Endothelial cell (in vitro differentiated cells): ENCODE measurements around the gene C14orf93. TPM values are rescaled to one million over a fixed set of nuclear protein-coding genes. Genes with fewer than 3 reads are reported as not detected.
"Not testable (repeated sequence)": the region's sequence is repeated elsewhere in the genome, so short reads cannot be mapped to it uniquely, and the experiment has no call there.

Experiments used
- DNase-seq: peaks from one replicate; pipeline ENCODE4 v3.0.0; 2021; ENCODE audit warnings: low spot score
- H3K27ac Mint-ChIP-seq: one replicate; pipeline ENCODE4 v1.8.0; 2021; ENCODE audit warnings: mixed read lengths, inconsistent platforms; ENCODE audit not compliant: unreplicated experiment
- H3K27me3 Mint-ChIP-seq: one replicate; pipeline ENCODE4 v1.8.0; 2021; ENCODE audit warnings: mild to moderate bottlenecking, moderate library complexity, mixed read lengths, inconsistent platforms; ENCODE audit not compliant: unreplicated experiment
- H3K36me3 Mint-ChIP-seq: one replicate; pipeline ENCODE4 v1.8.0; 2021; ENCODE audit warnings: mild to moderate bottlenecking, low read depth, mixed read lengths, inconsistent platforms; ENCODE audit not compliant: unreplicated experiment
- H3K4me1 Mint-ChIP-seq: one replicate; pipeline ENCODE4 v1.8.0; 2021; ENCODE audit warnings: mild to moderate bottlenecking, mixed read lengths, inconsistent platforms; ENCODE audit not compliant: unreplicated experiment
- H3K4me3 Mint-ChIP-seq: one replicate; pipeline ENCODE4 v1.8.0; 2021; ENCODE audit warnings: mild to moderate bottlenecking, mixed read lengths, inconsistent platforms; ENCODE audit not compliant: unreplicated experiment
- H3K9me3 Mint-ChIP-seq: one replicate; pipeline ENCODE4 v1.8.0; 2021; ENCODE audit warnings: mixed read lengths, inconsistent platforms; ENCODE audit not compliant: unreplicated experiment
- CTCF ChIP-seq: fragments of 200-600 bp; sonication (generic); IDR thresholded peaks from one replicate; pipeline ENCODE4 v1.5.0; 2021; ENCODE audit warnings: antibody characterized with exemption; ENCODE audit not compliant: unreplicated experiment
- total RNA-seq: library from RNA; stranded (reverse); fragmentation: NEBNext Ultra II Directional; extraction: Animal tissue kit (Norgen Biotek cat#: 25700); gene quantifications from one replicate; pipeline ENCODE4 v1.2.1, GENCODE V29; 2021; ENCODE audit not compliant: unreplicated experiment

C14orf93 gene
- total RNA-seq, 1 donor from 2014 or later: 9.0 TPM

DNA sequence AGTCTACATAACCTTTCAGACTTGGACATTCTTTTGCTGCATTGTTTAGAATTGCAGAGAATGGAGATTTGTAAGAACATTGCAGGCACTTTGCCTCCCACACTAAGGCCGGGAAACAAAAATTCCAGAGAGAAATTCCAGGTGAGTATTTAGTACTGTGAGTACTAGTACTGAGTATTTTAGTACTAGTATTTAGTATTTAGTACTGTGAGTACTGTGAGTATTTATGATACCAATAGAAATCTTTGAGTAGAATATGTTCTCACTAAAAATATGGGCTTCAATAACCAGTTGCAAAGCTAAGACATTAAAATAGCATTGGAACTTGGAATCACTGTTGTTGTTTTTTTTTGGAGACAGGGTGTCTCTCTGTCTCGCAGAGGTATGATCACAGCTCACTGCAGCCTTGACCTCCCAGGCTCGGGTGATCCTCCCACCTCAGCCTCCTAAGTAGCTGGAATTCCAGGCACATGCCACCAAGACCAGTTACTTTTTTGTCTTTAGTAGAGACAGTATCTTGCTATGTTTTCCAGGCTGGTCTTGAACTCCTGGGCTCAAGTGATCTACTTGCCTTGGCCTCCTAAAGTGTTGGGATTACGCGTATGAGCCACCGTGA, 47.8 kb downstream of the C14orf93 start:
- Mint-ChIP-seq H3K4me3 (no peak overlapping the region), H3K36me3 (no peaks in the 10 kb centered on the region), H3K27ac (no peak overlapping the region), H3K9me3 (no peaks in the 10 kb centered on the region), H3K27me3 (peaks cover 2% of the 10 kb centered on the region), H3K4me1 (no peaks in the 10 kb centered on the region)
- TF ChIP-seq CTCF: no peak
- no peak for DNase-seq

GRCh38 chr14:22955702-22956569, 54.0 kb downstream of the C14orf93 start:
- Mint-ChIP-seq H3K36me3 (peaks cover 4% of the 10 kb centered on the region), H3K4me3 (peak overlapping the region; percentile 93), H3K27me3 (peaks cover 3% of the 10 kb centered on the region), H3K9me3 (no peaks in the 10 kb centered on the region), H3K4me1 (peaks cover 12% of the 10 kb centered on the region), H3K27ac (peak overlapping the region; percentile 75)
- DNase-seq: no peak
- no peak for TF ChIP-seq CTCF

DNA sequence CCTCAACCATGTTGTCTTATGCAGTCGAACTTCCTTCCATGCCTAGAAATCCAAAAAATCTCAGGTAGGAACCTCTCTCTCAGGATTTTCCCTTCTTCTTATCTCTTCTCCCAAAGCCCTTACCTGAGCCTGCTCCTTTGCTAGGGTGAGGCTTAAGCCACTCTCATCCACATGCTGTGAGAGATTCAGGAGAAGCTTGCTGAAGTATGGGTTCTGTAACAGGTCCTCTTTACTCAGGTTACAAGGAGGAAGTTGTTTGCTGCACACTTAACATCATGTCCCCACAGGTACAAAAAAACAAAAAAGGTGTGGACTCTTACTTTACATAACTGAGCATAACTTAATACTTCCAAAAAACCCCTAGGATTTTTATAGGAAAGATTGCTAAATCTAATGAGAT, 57.5 kb downstream of the C14orf93 start:
- Mint-ChIP-seq H3K36me3 (peaks cover 7% of the 10 kb centered on the region), H3K27ac (no peak overlapping the region), H3K27me3 (peaks cover 3% of the 10 kb centered on the region), H3K4me1 (peaks cover 12% of the 10 kb centered on the region), H3K4me3 (no peak overlapping the region), H3K9me3 (no peaks in the 10 kb centered on the region)
- no peak for TF ChIP-seq CTCF
- DNase-seq: no peak

GRCh38 chr14:22951795-22952194, 58.1 kb downstream of the C14orf93 start:
- peaks cover 12% of the 10 kb centered on the region for H3K36me3 Mint-ChIP-seq
- not testable (repeated sequence) for H3K4me3 Mint-ChIP-seq, H3K27me3 Mint-ChIP-seq, DNase-seq, H3K27ac Mint-ChIP-seq, H3K9me3 Mint-ChIP-seq
- peaks cover 12% of the 10 kb centered on the region for H3K4me1 Mint-ChIP-seq

DNA sequence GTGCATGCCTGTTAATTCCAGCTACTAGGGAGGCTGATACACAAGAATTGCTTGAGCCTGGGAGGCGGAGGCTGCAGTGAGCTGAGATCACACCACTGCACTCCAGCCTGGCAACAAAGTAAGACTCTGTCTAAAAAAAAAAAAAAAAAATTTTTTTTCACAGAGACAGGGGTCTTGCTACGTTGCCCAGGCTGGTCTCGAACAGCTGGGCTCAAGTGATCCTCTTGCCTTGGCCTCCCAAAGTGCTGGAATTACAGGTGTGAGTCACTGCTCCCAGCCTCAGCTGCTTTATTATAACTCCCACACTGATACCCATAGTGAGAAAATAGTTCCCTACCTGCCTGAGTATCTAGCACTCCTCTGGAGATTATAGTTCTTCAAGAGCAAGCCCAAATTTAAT, 64.3 kb downstream of the C14orf93 start:
- no peak for DNase-seq
- no peak for TF ChIP-seq CTCF
- Mint-ChIP-seq H3K27ac (no peak overlapping the region), H3K27me3 (peaks cover 2% of the 10 kb centered on the region), H3K4me1 (no peaks in the 10 kb centered on the region), H3K4me3 (no peak overlapping the region), H3K9me3 (no peaks in the 10 kb centered on the region), H3K36me3 (peaks cover 16% of the 10 kb centered on the region)
